Trophoblast cell (in vitro differentiated cells and primary cell): ENCODE results near the gene JMJD1C.
A peak's percentile ranks its signal among the peaks of the same experiment; 100 is the strongest.

Experiments used
- DNase-seq, 2 donors: peaks; one replicate each; pipeline ENCODE4 v3.0.0-alpha.2; 2016
- H2AFZ ChIP-seq: 2 replicates; pipeline ENCODE4 v1.6.1; 2013; ENCODE audit warnings: low read length, moderate library complexity, mild to moderate bottlenecking; ENCODE audit not compliant: insufficient read depth, poor library complexity
- H2AK5ac ChIP-seq: 2 replicates; pipeline ENCODE4 v1.6.1; 2013; ENCODE audit warnings: mild to moderate bottlenecking, low read length
- H2BK120ac ChIP-seq: 2 replicates; pipeline ENCODE4 v1.6.1; 2013; ENCODE audit warnings: low read length, mild to moderate bottlenecking, moderate library complexity; ENCODE audit not compliant: insufficient read depth, poor library complexity
- H2BK12ac ChIP-seq: 2 replicates; pipeline ENCODE4 v1.6.1; 2013; ENCODE audit warnings: mild to moderate bottlenecking, low read length, moderate library complexity
- H2BK5ac ChIP-seq: 2 replicates; pipeline ENCODE4 v1.6.1; 2013; ENCODE audit warnings: low read length, low read depth, moderate library complexity, mild to moderate bottlenecking; ENCODE audit not compliant: poor library complexity
- H3K14ac ChIP-seq: 2 replicates; pipeline ENCODE4 v1.6.1; 2013; ENCODE audit warnings: mild to moderate bottlenecking, low read length
- H3K18ac ChIP-seq: 2 replicates; pipeline ENCODE4 v1.6.1; 2013; ENCODE audit warnings: mild to moderate bottlenecking, low read length
- H3K23ac ChIP-seq: 2 replicates; pipeline ENCODE4 v1.6.1; 2013; ENCODE audit warnings: low read length
- H3K27ac ChIP-seq: 2 replicates; pipeline ENCODE4 v1.5.1; 2013; ENCODE audit warnings: low read depth, mild to moderate bottlenecking, inconsistent platforms, low read length, moderate library complexity
- H3K27me3 ChIP-seq: 2 replicates; pipeline ENCODE4 v1.6.1; 2013; ENCODE audit warnings: inconsistent platforms, mild to moderate bottlenecking, low read length, moderate library complexity; ENCODE audit not compliant: insufficient read depth
- H3K36me3 ChIP-seq, 2 experiments: 1 replicate in 1 of 2; 2 replicates in 1 of 2; pipeline ENCODE4 v1.6.1; 2013; ENCODE audit warnings: low read length in 2 of 2, mild to moderate bottlenecking in 2 of 2, moderate library complexity in 1 of 2; ENCODE audit not compliant: insufficient read depth in 2 of 2, control insufficient read depth in 1 of 2
- H3K4ac ChIP-seq: 2 replicates; pipeline ENCODE4 v1.6.1; 2013; ENCODE audit warnings: low read depth, mild to moderate bottlenecking, low read length, moderate library complexity
- H3K4me1 ChIP-seq, 2 experiments: 1 replicate in 1 of 2; 2 replicates in 1 of 2; pipeline ENCODE4 v1.6.1; 2013; ENCODE audit warnings: low read length in 2 of 2, mild to moderate bottlenecking in 2 of 2, moderate library complexity in 1 of 2; ENCODE audit not compliant: insufficient read depth in 2 of 2, control insufficient read depth in 1 of 2
- H3K4me2 ChIP-seq: 2 replicates; pipeline ENCODE4 v1.6.1; 2013; ENCODE audit warnings: inconsistent platforms, mild to moderate bottlenecking, low read length, moderate library complexity
- H3K4me3 ChIP-seq: 2 replicates; pipeline ENCODE4 v1.5.1; 2013; ENCODE audit warnings: mild to moderate bottlenecking, low read depth, low read length, inconsistent platforms
- H3K79me1 ChIP-seq: one replicate; pipeline ENCODE4 v1.6.1; 2013; ENCODE audit warnings: low read length
- H3K79me2 ChIP-seq: 2 replicates; pipeline ENCODE4 v1.6.1; 2013; ENCODE audit warnings: low read length, mild to moderate bottlenecking; ENCODE audit not compliant: control insufficient read depth, insufficient read depth, poor library complexity
- H3K9ac ChIP-seq: 2 replicates; pipeline ENCODE4 v1.6.1; 2013; ENCODE audit warnings: mild to moderate bottlenecking, low read length
- H3K9me3 ChIP-seq: 2 replicates; pipeline ENCODE4 v1.6.1; 2013; ENCODE audit warnings: low read depth, mild to moderate bottlenecking, control low read depth, inconsistent platforms, low read length; ENCODE audit not compliant: insufficient read depth
- H4K12ac ChIP-seq: 2 replicates; pipeline ENCODE4 v1.6.1; 2013; ENCODE audit warnings: low read depth, mild to moderate bottlenecking, low read length, moderate library complexity
- H4K8ac ChIP-seq: 2 replicates; pipeline ENCODE4 v1.6.1; 2013; ENCODE audit warnings: low read depth, mild to moderate bottlenecking, low read length, moderate library complexity
- H4K91ac ChIP-seq: one replicate; pipeline ENCODE4 v1.6.1; 2013; ENCODE audit warnings: low read depth, mild to moderate bottlenecking, low read length, moderate library complexity
- WGBS: extraction: QIAGEN DNeasy Blood & Tissue Kit; methylation state at CpG from one replicate; pipeline ENCODE4 v1.1.7; 2013; ENCODE audit warnings: missing lambda C conversion rate; ENCODE audit not compliant: insufficient read length, insufficient coverage; ENCODE audit errors: extremely low coverage; 5-methylcytosine and 5-hydroxymethylcytosine counted together

Gene JMJD1C

DNA sequence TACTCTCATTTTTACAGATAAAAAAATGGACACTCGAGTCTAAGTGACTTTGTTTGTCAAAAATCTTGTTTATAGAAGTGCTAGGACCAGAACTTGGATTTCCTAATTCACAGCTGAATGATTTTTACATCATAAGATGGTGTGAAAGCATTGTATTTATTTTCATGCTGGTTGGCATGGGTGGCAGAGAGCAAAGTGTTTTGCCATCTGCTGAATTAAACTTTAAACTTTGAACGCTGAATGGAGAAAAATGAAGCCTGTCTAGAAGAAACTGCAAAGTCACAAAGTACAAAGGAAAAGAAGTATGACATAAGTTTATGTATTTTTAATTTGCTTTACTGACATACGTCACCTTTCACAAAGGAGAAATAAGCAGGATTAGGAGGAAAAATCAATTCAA lies 190.7 kb downstream of the JMJD1C start:
- H4K91ac ChIP-seq: no peak overlapping the region
- no peak overlapping the region for H4K8ac ChIP-seq
- H2BK120ac ChIP-seq: no peak overlapping the region
- H3K79me2 ChIP-seq: no peaks in the 10 kb centered on the region
- no peak overlapping the region for H2BK12ac ChIP-seq
- H3K18ac ChIP-seq: no peak overlapping the region
- no CpG with 5 or more reads among the region's 3 CpGs for WGBS
- no peak for DNase-seq
- no peak overlapping the region for H3K27ac ChIP-seq
- no peak overlapping the region for H2BK5ac ChIP-seq
- H2AK5ac ChIP-seq: no peak overlapping the region
- no peaks in the 10 kb centered on the region for H3K79me1 ChIP-seq
- no peak overlapping the region for H4K12ac ChIP-seq
- H3K4me2 ChIP-seq: no peak overlapping the region
- H3K36me3 ChIP-seq: no peaks in the 10 kb centered on the region
- no peaks in the 10 kb centered on the region for H3K4me1 ChIP-seq
- H3K23ac ChIP-seq: no peak overlapping the region
- H3K27me3 ChIP-seq: no peaks in the 10 kb centered on the region
- no peak overlapping the region for H3K14ac ChIP-seq
- H3K9ac ChIP-seq: no peak overlapping the region
- no peak overlapping the region for H2AFZ ChIP-seq
- H3K4ac ChIP-seq: no peak overlapping the region
- H3K9me3 ChIP-seq: no peaks in the 10 kb centered on the region
- no peak overlapping the region for H3K4me3 ChIP-seq

DNA sequence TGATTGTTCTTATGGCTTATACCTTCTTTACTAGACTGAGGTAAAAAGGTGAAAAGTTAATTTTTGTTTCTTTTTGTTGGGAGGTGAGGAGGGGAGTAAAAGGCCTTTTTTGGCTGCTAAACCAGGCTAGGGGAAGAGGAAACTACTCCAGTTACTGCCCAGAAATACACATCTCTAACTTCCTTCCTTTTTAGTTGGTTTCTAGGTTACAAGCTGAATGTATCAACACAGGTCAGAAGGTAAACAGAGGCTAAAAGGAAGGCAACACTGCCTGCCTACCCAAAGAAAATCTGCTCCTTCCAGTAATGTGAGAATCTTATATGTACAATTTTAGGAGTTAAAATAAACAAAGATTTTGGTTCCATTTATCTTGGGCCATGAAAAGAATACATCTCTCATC lies 192.2 kb downstream of the JMJD1C start:
- Histone ChIP-seq H3K14ac (no peak overlapping the region), H3K79me1 (peaks cover 3% of the 10 kb centered on the region), H4K8ac (no peak overlapping the region), H3K27me3 (no peaks in the 10 kb centered on the region), H3K4me2 (no peak overlapping the region), H3K4me1 (no peaks in the 10 kb centered on the region), H3K9ac (no peak overlapping the region), H3K9me3 (no peaks in the 10 kb centered on the region), H4K12ac (no peak overlapping the region), H2AK5ac (no peak overlapping the region), H4K91ac (no peak overlapping the region), H3K4me3 (no peak overlapping the region), H3K79me2 (peaks cover 3% of the 10 kb centered on the region), H3K36me3 (no peaks in the 10 kb centered on the region), H3K4ac (no peak overlapping the region), H3K18ac (no peak overlapping the region), H2BK120ac (no peak overlapping the region), H3K27ac (no peak overlapping the region), H2AFZ (no peak overlapping the region), H3K23ac (no peak overlapping the region), H2BK5ac (no peak overlapping the region), H2BK12ac (no peak overlapping the region)
- no peak for DNase-seq

DNA sequence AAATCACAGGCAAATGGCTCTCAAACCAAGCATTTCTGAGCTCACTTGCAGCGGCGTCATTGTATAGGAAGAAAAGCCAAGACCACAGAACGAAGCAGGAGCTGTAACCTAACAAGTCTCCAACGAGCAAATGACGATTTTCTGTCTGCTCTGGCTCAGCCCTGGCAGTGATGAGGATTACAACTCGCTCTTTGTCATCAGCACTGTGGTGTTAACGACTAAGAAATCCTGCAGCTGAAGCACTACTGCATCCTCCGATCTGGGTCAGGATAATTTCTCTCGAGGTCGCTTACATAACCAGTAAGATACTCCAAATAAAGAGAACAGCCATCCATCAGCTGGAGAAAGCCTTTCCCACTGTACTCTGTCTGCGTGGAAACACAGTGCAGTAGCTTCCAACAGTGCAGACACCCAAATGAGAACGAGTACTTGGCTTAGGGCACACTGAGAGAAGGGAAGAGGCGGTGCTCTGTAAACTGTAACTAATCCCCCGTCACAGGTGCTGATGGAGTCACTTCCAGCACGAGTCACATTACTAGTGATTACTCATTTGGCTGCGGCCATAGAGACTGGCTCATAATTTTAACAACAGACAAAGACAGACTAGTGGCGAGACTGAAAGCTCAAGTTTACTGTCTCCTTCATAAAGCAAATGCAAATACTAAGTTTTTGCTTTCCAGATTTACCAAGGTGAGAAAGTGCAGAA lies 196.8 kb downstream of the JMJD1C start:
- peaks cover 3% of the 10 kb centered on the region for H3K79me1 ChIP-seq
- peak overlapping the region; percentile 75 for H3K14ac ChIP-seq
- H3K23ac ChIP-seq: no peak overlapping the region
- no peak overlapping the region for H4K12ac ChIP-seq
- H3K9me3 ChIP-seq: no peaks in the 10 kb centered on the region
- H4K91ac ChIP-seq: peak overlapping the region; percentile 28
- H2BK12ac ChIP-seq: no peak overlapping the region
- H3K36me3 ChIP-seq: no peaks in the 10 kb centered on the region
- no peaks in the 10 kb centered on the region for H3K4me1 ChIP-seq
- peak overlapping the region; percentile 70 for H3K9ac ChIP-seq
- H2BK5ac ChIP-seq: peak overlapping the region; percentile 21
- peak overlapping the region; percentile 93 for H3K18ac ChIP-seq
- H3K27ac ChIP-seq: peak overlapping the region; percentile 95
- WGBS: no CpG with 5 or more reads among the region's 17 CpGs
- no peak overlapping the region for H2AK5ac ChIP-seq
- H3K4me3 ChIP-seq: peak overlapping the region; percentile 77
- peak overlapping the region; percentile 78 for H3K4me2 ChIP-seq
- peaks cover 3% of the 10 kb centered on the region for H3K79me2 ChIP-seq
- H2AFZ ChIP-seq: no peak overlapping the region
- H3K27me3 ChIP-seq: no peaks in the 10 kb centered on the region
- peak; percentile 88 to 92 for DNase-seq
- peak overlapping the region; percentile 81 for H2BK120ac ChIP-seq
- H3K4ac ChIP-seq: no peak overlapping the region
- peak overlapping the region; percentile 72 for H4K8ac ChIP-seq

- no peaks in the 10 kb centered on the region for H3K27me3 ChIP-seq
- peaks cover 3% of the 10 kb centered on the region for H3K79me2 ChIP-seq
- no peak overlapping the region for H3K4me3 ChIP-seq
- 100% methylated on average over 1 of the region's 3 CpGs for WGBS
- H4K8ac ChIP-seq: no peak overlapping the region
- H3K27ac ChIP-seq: peak overlapping the region; percentile 95
- no peak overlapping the region for H2AK5ac ChIP-seq
- H3K9me3 ChIP-seq: no peaks in the 10 kb centered on the region
- H3K4me1 ChIP-seq: no peaks in the 10 kb centered on the region
- H3K79me1 ChIP-seq: peaks cover 3% of the 10 kb centered on the region
- no peak overlapping the region for H4K12ac ChIP-seq
- no peak overlapping the region for H3K4ac ChIP-seq
- H4K91ac ChIP-seq: no peak overlapping the region
- H3K9ac ChIP-seq: no peak overlapping the region
- no peak overlapping the region for H2BK120ac ChIP-seq
- no peak overlapping the region for H3K14ac ChIP-seq
- no peak overlapping the region for H3K23ac ChIP-seq
- no peak overlapping the region for H2BK12ac ChIP-seq
- H3K36me3 ChIP-seq: no peaks in the 10 kb centered on the region
- H2AFZ ChIP-seq: no peak overlapping the region
- peak overlapping the region; percentile 78 for H3K4me2 ChIP-seq
- no peak overlapping the region for H2BK5ac ChIP-seq
- no peak for DNase-seq
- no peak overlapping the region for H3K18ac ChIP-seq
These were observed 197.5 kb downstream of the JMJD1C start for GRCh38 chr10:63268149-63268797.
